ENCODE measurements around the gene CCDC30. TPM values are rescaled to one million over a fixed set of nuclear protein-coding genes. Genes with fewer than 3 reads are reported as not detected.
"Not testable (repeated sequence)": the region's sequence is repeated elsewhere in the genome, so short reads cannot be mapped to it uniquely, and the experiment has no call there.

CCDC30 gene
- total and polyA plus RNA-seq, 2 experiments from 2014 or later, result 2.6 to 12.9 TPM

DNA sequence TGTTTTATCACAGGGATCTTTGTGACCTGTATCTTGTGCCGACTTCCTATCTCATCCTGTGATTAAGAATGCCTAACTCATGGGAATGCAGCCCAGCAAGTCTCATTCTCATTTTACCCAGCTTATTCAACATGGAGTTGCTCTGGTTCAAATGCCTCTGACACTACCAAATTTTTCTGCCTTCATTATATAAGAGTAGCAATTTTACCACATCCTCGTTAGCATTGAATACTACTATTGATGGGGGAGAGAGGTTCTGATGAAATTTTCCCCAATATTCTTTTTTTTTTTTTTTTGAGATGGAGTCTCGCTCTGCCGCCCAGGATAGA lies 150.7 kb downstream of the CCDC30 start:
- Histone ChIP-seq H2AFZ (no peak overlapping the region), H3K4me1 (ENCODE audit: insufficient read depth) (no peaks in the 10 kb centered on the region), H3K9me2 (replicated peaks; ENCODE audit: insufficient read depth) (no peaks in the 10 kb centered on the region), H3K4me2 (no peak overlapping the region), H3K4me3 (no peak overlapping the region), H3K36me3 (replicated peaks; ENCODE audit: insufficient read depth, low read depth) (no peaks in the 10 kb centered on the region), H3K79me2 (no peaks in the 10 kb centered on the region), H4K20me1 (ENCODE audit: insufficient read depth, poor library complexity, severe bottlenecking) (no peaks in the 10 kb centered on the region), H3K27me3 (no peaks in the 10 kb centered on the region), H3K27ac (no peak overlapping the region), H3K9me3 (ENCODE audit: low read depth) (no peaks in the 10 kb centered on the region)
- TF ChIP-seq EZH2phosphoT487 (IDR thresholded peaks at IDR 0.05; ENCODE audit: low read depth, severe bottlenecking, unreplicated experiment) (no peak), EZH2 (IDR thresholded peaks at IDR 0.05; ENCODE audit: borderline replicate concordance) (no peak)
- TF ChIP-seq, protein P1, sequence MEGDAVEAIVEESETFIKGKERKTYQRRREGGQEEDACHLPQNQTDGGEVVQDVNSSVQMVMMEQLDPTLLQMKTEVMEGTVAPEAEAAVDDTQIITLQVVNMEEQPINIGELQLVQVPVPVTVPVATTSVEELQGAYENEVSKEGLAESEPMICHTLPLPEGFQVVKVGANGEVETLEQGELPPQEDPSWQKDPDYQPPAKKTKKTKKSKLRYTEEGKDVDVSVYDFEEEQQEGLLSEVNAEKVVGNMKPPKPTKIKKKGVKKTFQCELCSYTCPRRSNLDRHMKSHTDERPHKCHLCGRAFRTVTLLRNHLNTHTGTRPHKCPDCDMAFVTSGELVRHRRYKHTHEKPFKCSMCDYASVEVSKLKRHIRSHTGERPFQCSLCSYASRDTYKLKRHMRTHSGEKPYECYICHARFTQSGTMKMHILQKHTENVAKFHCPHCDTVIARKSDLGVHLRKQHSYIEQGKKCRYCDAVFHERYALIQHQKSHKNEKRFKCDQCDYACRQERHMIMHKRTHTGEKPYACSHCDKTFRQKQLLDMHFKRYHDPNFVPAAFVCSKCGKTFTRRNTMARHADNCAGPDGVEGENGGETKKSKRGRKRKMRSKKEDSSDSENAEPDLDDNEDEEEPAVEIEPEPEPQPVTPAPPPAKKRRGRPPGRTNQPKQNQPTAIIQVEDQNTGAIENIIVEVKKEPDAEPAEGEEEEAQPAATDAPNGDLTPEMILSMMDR (IDR thresholded peaks at IDR 0.05; ENCODE audit: poor library complexity), result no peak
- WGBS (ENCODE audit: low lambda C conversion rate, missing lambda C conversion rate), result 82% methylated on average over 4 of the region's 4 CpGs
- DNase-seq (ENCODE audit: low spot score), result no peak

DNA sequence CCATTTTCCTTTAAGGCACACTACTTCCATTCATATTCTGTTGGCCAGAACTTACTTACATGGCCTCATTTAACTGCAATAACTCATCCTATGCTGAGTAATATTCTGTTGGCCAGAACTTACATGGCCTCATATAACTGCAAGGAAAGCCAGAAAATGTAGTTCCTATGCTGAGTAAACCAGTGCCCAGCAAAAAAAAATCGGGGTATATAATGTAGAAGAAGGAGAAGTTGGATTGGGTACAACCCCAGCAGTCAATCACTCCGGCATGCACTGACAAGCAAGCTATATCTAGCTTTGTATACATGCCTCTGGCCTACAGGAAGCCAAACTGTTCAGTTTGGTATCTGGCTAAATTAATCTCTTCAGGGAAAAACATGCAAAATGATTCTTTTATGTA lies 155.8 kb downstream of the CCDC30 start:
- Histone ChIP-seq H3K27me3 (no peaks in the 10 kb centered on the region), H3K9me2 (replicated peaks; ENCODE audit: insufficient read depth) (no peaks in the 10 kb centered on the region), H4K20me1 (ENCODE audit: insufficient read depth, poor library complexity, severe bottlenecking) (no peaks in the 10 kb centered on the region), H3K79me2 (no peaks in the 10 kb centered on the region), H3K36me3 (replicated peaks; ENCODE audit: insufficient read depth, low read depth) (no peaks in the 10 kb centered on the region), H3K9me3 (ENCODE audit: low read depth) (no peaks in the 10 kb centered on the region), H3K4me2 (no peak overlapping the region), H3K27ac (no peak overlapping the region), H3K4me1 (ENCODE audit: insufficient read depth) (no peaks in the 10 kb centered on the region), H2AFZ (no peak overlapping the region), H3K4me3 (no peak overlapping the region)
- no peak for TF ChIP-seq EZH2phosphoT487 (IDR thresholded peaks at IDR 0.05; ENCODE audit: low read depth, severe bottlenecking, unreplicated experiment)
- TF ChIP-seq, protein P1 (IDR thresholded peaks at IDR 0.05; ENCODE audit: poor library complexity), result no peak
- no peak for TF ChIP-seq EZH2 (IDR thresholded peaks at IDR 0.05; ENCODE audit: borderline replicate concordance)
- WGBS (ENCODE audit: low lambda C conversion rate, missing lambda C conversion rate), result 93% methylated on average over 2 of the region's 2 CpGs
- DNase-seq (ENCODE audit: low spot score), result no peak

DNA sequence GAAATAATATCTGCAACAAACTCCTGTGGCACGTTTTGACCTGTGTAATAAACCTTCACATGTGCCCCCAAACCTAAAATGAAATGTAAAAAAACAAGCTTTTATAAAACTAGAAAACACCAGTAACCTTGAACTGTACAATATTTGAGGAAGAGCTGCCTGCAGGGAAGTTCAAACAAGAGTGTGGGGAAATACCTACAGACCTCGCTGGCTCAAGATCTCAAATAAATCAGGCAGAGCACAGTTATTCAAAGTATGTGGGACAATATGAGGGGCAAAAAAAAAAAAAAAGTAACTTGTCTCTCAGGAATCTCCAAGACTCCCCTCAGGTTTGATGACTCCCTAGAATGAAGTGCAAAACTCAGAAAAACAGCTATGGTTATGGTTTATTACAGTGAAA lies 157.2 kb downstream of the CCDC30 start:
- TF ChIP-seq EZH2phosphoT487 (IDR thresholded peaks at IDR 0.05; ENCODE audit: low read depth, severe bottlenecking, unreplicated experiment) (no peak), EZH2 (IDR thresholded peaks at IDR 0.05; ENCODE audit: borderline replicate concordance) (no peak)
- TF ChIP-seq, protein P1 (IDR thresholded peaks at IDR 0.05; ENCODE audit: poor library complexity), result no peak
- no peaks in the 10 kb centered on the region for H3K27me3 ChIP-seq
- no peaks in the 10 kb centered on the region for H3K4me1 ChIP-seq (ENCODE audit: insufficient read depth)
- no peaks in the 10 kb centered on the region for H4K20me1 ChIP-seq (ENCODE audit: insufficient read depth, poor library complexity, severe bottlenecking)
- no peak overlapping the region for H2AFZ ChIP-seq
- H3K27ac ChIP-seq, result no peak overlapping the region
- H3K9me2 ChIP-seq (replicated peaks; ENCODE audit: insufficient read depth), result no peaks in the 10 kb centered on the region
- no peaks in the 10 kb centered on the region for H3K36me3 ChIP-seq (replicated peaks; ENCODE audit: insufficient read depth, low read depth)
- no peaks in the 10 kb centered on the region for H3K79me2 ChIP-seq
- WGBS (ENCODE audit: low lambda C conversion rate, missing lambda C conversion rate), result 25% methylated on average over 2 of the region's 2 CpGs
- DNase-seq (ENCODE audit: low spot score), result no peak
- no peaks in the 10 kb centered on the region for H3K9me3 ChIP-seq (ENCODE audit: low read depth)
- H3K4me2 ChIP-seq, result no peak overlapping the region
- no peak overlapping the region for H3K4me3 ChIP-seq

DNA sequence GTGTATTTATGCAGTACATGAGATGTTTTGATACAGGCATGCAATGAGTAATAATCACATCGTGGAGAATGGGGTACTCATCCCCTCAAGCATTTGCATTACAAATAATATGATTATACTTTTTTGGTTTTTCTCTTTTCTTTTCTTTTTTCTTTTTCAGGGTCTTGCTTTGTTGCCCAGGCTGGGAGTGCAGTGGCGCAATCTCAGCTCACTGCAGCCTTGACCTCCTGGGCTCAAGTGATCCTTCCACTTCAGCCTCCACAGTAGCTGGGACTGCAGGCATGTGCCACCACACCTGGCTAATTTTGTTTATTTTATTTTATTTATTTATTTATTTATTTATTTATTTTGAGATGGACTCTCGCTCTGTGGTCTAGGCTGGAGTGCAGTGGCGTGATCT lies 158.1 kb downstream of the CCDC30 start:
- not testable (repeated sequence) for H3K27me3 ChIP-seq; H3K79me2 ChIP-seq; H3K36me3 ChIP-seq (replicated peaks; ENCODE audit: insufficient read depth, low read depth); DNase-seq (ENCODE audit: low spot score); H3K9me3 ChIP-seq (ENCODE audit: low read depth); H3K4me1 ChIP-seq (ENCODE audit: insufficient read depth); H3K9me2 ChIP-seq (replicated peaks; ENCODE audit: insufficient read depth); H4K20me1 ChIP-seq (ENCODE audit: insufficient read depth, poor library complexity, severe bottlenecking); H3K27ac ChIP-seq; H2AFZ ChIP-seq; H3K4me2 ChIP-seq; H3K4me3 ChIP-seq
- 100% methylated on average over 4 of the region's 4 CpGs for WGBS (ENCODE audit: low lambda C conversion rate, missing lambda C conversion rate)

DNA sequence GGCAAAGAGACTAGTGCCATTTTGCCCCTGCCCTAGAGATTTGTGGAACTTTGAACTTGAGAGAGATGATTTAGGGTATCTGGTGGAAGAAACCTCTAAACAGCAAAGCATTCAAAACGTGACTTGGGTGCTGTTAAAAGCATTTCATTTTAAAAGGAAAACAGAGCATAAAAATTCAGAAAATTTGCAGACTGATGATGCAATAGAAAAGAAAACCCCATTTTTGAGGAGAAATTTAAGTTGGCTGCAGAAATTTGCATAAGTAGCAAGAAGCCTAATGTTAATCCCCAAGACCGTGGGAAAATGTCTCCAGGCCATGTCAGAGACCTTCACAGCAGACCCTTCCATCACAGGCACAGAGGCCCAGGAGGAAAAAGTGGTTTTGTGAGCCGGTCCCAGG lies 164.1 kb downstream of the CCDC30 start:
- H3K27ac ChIP-seq; H2AFZ ChIP-seq; H3K9me2 ChIP-seq (replicated peaks; ENCODE audit: insufficient read depth); H3K4me3 ChIP-seq; H3K4me2 ChIP-seq; H3K36me3 ChIP-seq (replicated peaks; ENCODE audit: insufficient read depth, low read depth); H4K20me1 ChIP-seq (ENCODE audit: insufficient read depth, poor library complexity, severe bottlenecking); H3K4me1 ChIP-seq (ENCODE audit: insufficient read depth); H3K9me3 ChIP-seq (ENCODE audit: low read depth); H3K79me2 ChIP-seq; H3K27me3 ChIP-seq; DNase-seq (ENCODE audit: low spot score): not testable (repeated sequence)
- 81% methylated on average over 3 of the region's 3 CpGs for WGBS (ENCODE audit: low lambda C conversion rate, missing lambda C conversion rate)

Data from hepatocyte (in vitro differentiated cells).